GM12878 (cell line): ENCODE data around the gene ARID4B. TPM values are rescaled to one million over a fixed set of nuclear protein-coding genes. Genes with fewer than 3 reads are reported as not detected.

ENCODE experiments used
- ATAC-seq: fragments of 200-7000 bp; cut with Tn5 transposase; 3 replicates; pipeline ENCODE4 v1.9.1; 2020; ENCODE audit warnings: mild to moderate bottlenecking, moderate library complexity
- BruUV-seq: library from RNA; stranded (reverse); fragments of 400-500 nt; replicated peaks from 2 replicates; lab custom pipeline; 2021; lab: Mats Ljungman, UMichigan
- CTCF ChIA-PET: fragments of 300-600 bp; sonication (Branson Sonifier 250); formaldehyde crosslinking; extraction: SDS; loops from one replicate; lab custom pipeline; 2021; ENCODE audit warnings: inconsistent platforms; lab: Yijun Ruan, JAX
- POLR2A ChIA-PET: fragments of 350-600 bp; formaldehyde crosslinking; extraction: SDS; loops from one replicate; lab custom pipeline; 2021; ENCODE audit warnings: inconsistent platforms; lab: Charles Lee
- RAD21 ChIA-PET: fragments of 300-600 bp; sonication (Branson Sonifier 250); formaldehyde crosslinking; loops from one replicate; lab custom pipeline; 2023; ENCODE audit warnings: antibody characterized with exemption; ENCODE audit not compliant: unreplicated experiment; lab: Charles Lee
- SMC1A ChIA-PET: fragments of 300-600 bp; sonication (Branson Sonifier 250); formaldehyde crosslinking; loops from one replicate; lab custom pipeline; 2023; ENCODE audit not compliant: unreplicated experiment, uncharacterized antibody; lab: Charles Lee
- DNase-seq: peaks from one replicate; pipeline ENCODE4 v3.0.0-alpha.2; 2011; ENCODE audit warnings: low read depth, low spot score
- FAIRE-seq: peaks from 3 replicates; lab custom pipeline; 2011; peaks lifted over from hg19 to GRCh38; lab: Jason Lieb, UNC
- H2AFZ ChIP-seq: 2 replicates; pipeline ENCODE4 v1.6.0; 2011; ENCODE audit warnings: low read depth, low read length, control low read depth; ENCODE audit not compliant: control insufficient read depth
- H3K27ac ChIP-seq: 2 replicates; pipeline ENCODE4 v1.5.1; 2011; ENCODE audit warnings: control low read depth; ENCODE audit not compliant: control insufficient read depth, insufficient read depth
- H3K27me3 ChIP-seq, 2 experiments: replicated peaks in 1 of 2; 2 replicates each; pipeline versions ENCODE4 v1.6.0 to v1.6.1; 2011; ENCODE audit warnings: low read length in 1 of 2; ENCODE audit not compliant: control insufficient read depth in 2 of 2, insufficient read depth in 2 of 2
- H3K36me3 ChIP-seq, 2 experiments: 2 replicates each; pipeline ENCODE4 v1.5.1; 2011; ENCODE audit warnings: low read length in 1 of 2; ENCODE audit not compliant: control insufficient read depth in 2 of 2, insufficient read depth in 2 of 2
- H3K4me1 ChIP-seq: 2 replicates; pipeline ENCODE4 v1.6.1; 2011; ENCODE audit warnings: mild to moderate bottlenecking, low read length, moderate library complexity, mixed read lengths; ENCODE audit not compliant: control insufficient read depth, insufficient read depth
- H3K4me2 ChIP-seq: 2 replicates; pipeline ENCODE4 v1.6.0; 2011; ENCODE audit warnings: control low read depth; ENCODE audit not compliant: control insufficient read depth, insufficient read depth
- H3K4me3 ChIP-seq: fragments of 200-600 bp; sonication (generic); 2 replicates; pipeline ENCODE4 v1.5.1; 2016
- H3K79me2 ChIP-seq: 2 replicates; pipeline ENCODE4 v1.6.0; 2011; ENCODE audit warnings: low read length; ENCODE audit not compliant: control insufficient read depth, insufficient read depth
- H3K9ac ChIP-seq: 2 replicates; pipeline ENCODE4 v1.8.0; 2011; ENCODE audit warnings: low read length, control low read depth, mixed read lengths; ENCODE audit not compliant: control insufficient read depth, insufficient read depth
- H3K9me3 ChIP-seq: replicated peaks from 3 replicates; pipeline ENCODE4 v1.5.1; 2011; ENCODE audit warnings: mild to moderate bottlenecking, low read length; ENCODE audit not compliant: control insufficient read depth, insufficient read depth
- H4K20me1 ChIP-seq: 2 replicates; pipeline ENCODE4 v1.6.0; 2011; ENCODE audit not compliant: control insufficient read depth, insufficient read depth
- BCL11A ChIP-seq: IDR thresholded peaks from 2 replicates; pipeline ENCODE4 v1.6.1; 2011; ENCODE audit warnings: low read depth, low read length
- CHD4 ChIP-seq: fragments of 200-600 bp; sonication (generic); IDR thresholded peaks from 2 replicates; pipeline ENCODE4 v1.6.1; 2016; ENCODE audit warnings: mild to moderate bottlenecking
- FOXK2 ChIP-seq: fragments of 450-650 bp; IDR thresholded peaks from 2 replicates; pipeline ENCODE4 v1.6.1; 2017; ENCODE audit warnings: mild to moderate bottlenecking, moderate library complexity
- GABPA ChIP-seq: IDR thresholded peaks from 2 replicates; pipeline ENCODE4 v1.6.1; 2014; ENCODE audit warnings: antibody characterized with exemption, low read depth, mild to moderate bottlenecking, inconsistent platforms
- GATAD2B ChIP-seq: fragments of 450-650 bp; conservative IDR thresholded peaks from 2 replicates; pipeline ENCODE4 v1.6.1; 2017; ENCODE audit warnings: low read depth, mild to moderate bottlenecking, moderate library complexity
- LARP7 ChIP-seq: fragments of 450-650 bp; IDR thresholded peaks from 2 replicates; pipeline ENCODE4 v1.6.1; 2017; ENCODE audit warnings: mild to moderate bottlenecking
- MTA3 ChIP-seq: IDR thresholded peaks from 2 replicates; pipeline ENCODE4 v1.6.1; 2012; ENCODE audit warnings: low read length, inconsistent platforms, borderline replicate concordance
- NFIC ChIP-seq: IDR thresholded peaks from 2 replicates; pipeline ENCODE4 v1.6.1; 2012; ENCODE audit warnings: low read depth, mild to moderate bottlenecking, inconsistent platforms, low read length, moderate library complexity
- NFYA ChIP-seq: IDR thresholded peaks from 2 replicates; pipeline ENCODE4 v1.6.1; 2011; ENCODE audit warnings: low read depth, mild to moderate bottlenecking, low read length, improper control_type of control experiment, borderline replicate concordance
- NR2C2 ChIP-seq: IDR thresholded peaks from 2 replicates; pipeline ENCODE4 v1.6.1; 2011; ENCODE audit warnings: borderline replicate concordance, low read depth; ENCODE audit not compliant: control insufficient read depth, insufficient read length
- POLR2A ChIP-seq: IDR thresholded peaks from 2 replicates; pipeline ENCODE4 v1.6.1; 2011; ENCODE audit warnings: low read depth, mild to moderate bottlenecking, low read length
- POU2F2 ChIP-seq: IDR thresholded peaks from 3 replicates; pipeline ENCODE4 v1.6.1; 2011; ENCODE audit warnings: low read depth, mild to moderate bottlenecking, low read length, borderline replicate concordance
- SMARCA5 ChIP-seq: fragments of 450-650 bp; IDR thresholded peaks from 2 replicates; pipeline ENCODE4 v1.6.1; 2017; ENCODE audit warnings: mild to moderate bottlenecking
- TCF3 ChIP-seq: IDR thresholded peaks from 2 replicates; pipeline ENCODE4 v1.6.1; 2012; ENCODE audit warnings: low read depth, mild to moderate bottlenecking, low read length, borderline replicate concordance; ENCODE audit not compliant: insufficient read depth
- ZNF622 ChIP-seq: fragments of 450-650 bp; IDR thresholded peaks from 2 replicates; pipeline ENCODE4 v1.6.1; 2017; ENCODE audit warnings: mild to moderate bottlenecking, inconsistent platforms
- WGBS: methylation state at CpG from one replicate; pipeline ENCODE4 v1.1.6; 2016; ENCODE audit warnings: low lambda C conversion rate; ENCODE audit not compliant: insufficient replicate concordance, insufficient coverage; ENCODE audit errors: missing lambda C conversion rate; 5-methylcytosine and 5-hydroxymethylcytosine counted together
- in situ Hi-C: fragments of 300-500 bp; cut with MboI; formaldehyde crosslinking; loops from 9 replicates; pipeline ENCODE4 v1.14.3; 2018; ENCODE audit warnings: mixed read lengths
- intact Hi-C: fragments of 100-400 bp; cut with micrococcal nuclease; formaldehyde crosslinking; loops from one replicate; pipeline ENCODE4 v1.14.2; 2022; ENCODE audit not compliant: unreplicated experiment
- polyA plus RNA-seq, 11 experiments: library from polyadenylated mRNA; depleted of rRNA in 4 of 11; unstranded in 6 of 11; stranded (reverse) in 5 of 11; fragments of >200 nt; fragmentation: Nextera tagmentation in 4 of 11; fragmentation: Illumina TruSeq in 1 of 11; extraction: Ambion mirVana in 4 of 11; extraction: Trizol in 1 of 11; gene quantifications; 1 replicate in 1 of 11; 2 replicates in 10 of 11; pipeline versions ENCODE4 v1.2.1 to v1.2.3, GENCODE V29; 2011 to 2016; ENCODE audit warnings: inconsistent platforms in 2 of 11, missing spikeins in 2 of 11, low read depth in 1 of 11
- total RNA-seq, 4 experiments: library from RNA; depleted of rRNA in 3 of 4; stranded (reverse); fragments of >200 nt in 3 of 4; fragmentation: Illumina TruSeq in 1 of 4; extraction: Trizol in 1 of 4; gene quantifications; 2 replicates each; pipeline versions ENCODE4 v1.2.1 to v1.2.3, GENCODE V29; 2013 to 2021
- TF ChIP-seq, protein P1 (sequence below), 3 experiments: IDR thresholded peaks in 2 of 3; conservative IDR thresholded peaks in 1 of 3; 2 replicates each; pipeline ENCODE4 v1.5.1; 2011; ENCODE audit warnings: low read depth in 3 of 3, low read length in 3 of 3, mild to moderate bottlenecking in 3 of 3, control low read depth in 2 of 3, moderate library complexity in 2 of 3, inconsistent platforms in 1 of 3, mixed read lengths in 1 of 3; ENCODE audit not compliant: control insufficient read depth in 2 of 3, insufficient read depth in 1 of 3; ENCODE audit errors: extremely low read depth in 1 of 3
- TF ChIP-seq, protein P2 (sequence below): fragments of 450-650 bp; formaldehyde crosslinking; IDR thresholded peaks from 2 replicates; pipeline ENCODE4 v1.5.0; 2022; ENCODE audit warnings: mild to moderate bottlenecking, missing genetic modification characterization

The ARID4B gene
- total and polyA plus RNA-seq, 10 of the 15 experiments (the other 5 are each of a cell fraction or from before 2014, with no cell fraction given) = 13.6 to 39.1 (median 28.0) TPM

DNA sequence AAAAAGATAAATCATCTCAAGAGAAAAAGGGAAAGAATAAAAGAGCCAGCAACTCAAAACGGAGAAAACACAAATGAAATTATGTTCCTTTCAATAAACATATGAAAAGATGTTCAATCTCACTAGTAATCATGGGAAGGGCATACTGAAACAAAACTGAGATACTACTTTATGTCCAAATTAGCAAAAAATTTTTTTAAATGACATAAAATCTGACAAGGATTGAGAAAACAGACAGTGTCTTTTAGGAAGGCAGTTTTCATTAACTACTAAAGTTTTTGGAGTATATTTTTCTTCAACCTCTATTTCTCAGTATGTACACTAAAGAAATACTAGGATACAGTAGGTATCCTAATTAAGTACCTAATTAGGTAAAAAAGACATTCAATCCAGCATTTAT, 73.3 kb downstream of the ARID4B start (continued):
- no peak for TF ChIP-seq GABPA
- TF ChIP-seq LARP7 = no peak
- no peak for TF ChIP-seq ZNF622

DNA sequence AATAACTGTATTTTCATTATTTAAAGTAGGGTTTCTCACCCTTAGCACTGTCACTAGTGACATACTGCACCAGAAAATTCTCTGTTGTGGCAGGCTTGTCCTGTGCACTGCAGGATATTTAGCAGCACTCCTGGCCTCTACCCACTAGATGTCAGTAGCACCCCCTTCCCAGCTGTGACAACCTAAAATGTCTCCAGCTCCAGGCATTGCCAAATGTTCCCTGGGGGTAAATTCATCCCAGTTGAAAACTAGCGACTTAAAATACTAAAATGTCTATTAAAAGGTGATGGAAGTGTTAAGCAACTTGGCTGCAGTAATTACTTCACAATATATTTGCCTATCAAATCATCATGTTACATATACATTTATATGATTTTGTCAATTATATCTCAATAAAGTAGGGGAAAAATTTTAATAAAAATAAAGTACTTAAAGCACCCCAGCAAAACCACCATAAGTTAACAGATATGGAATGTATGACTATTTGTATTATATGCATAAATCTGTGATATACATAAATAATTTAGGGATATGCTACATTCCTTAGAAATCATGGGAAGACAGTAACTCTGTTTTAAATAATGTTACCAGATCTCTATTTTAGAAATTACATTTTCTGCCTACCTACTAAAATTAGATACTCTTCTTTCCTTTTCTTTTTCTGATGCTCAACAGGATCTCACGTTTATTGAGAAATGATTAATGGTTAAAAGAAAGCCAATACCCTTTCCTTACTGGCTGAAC, 74.6 kb downstream of the ARID4B start:
- CTCF ChIA-PET = interaction anchor here (0.6 to 5.2 kb wide), 16 partner anchors 8 to 252 kb away, joined by 3 to 101 read pairs (median 5); partner anchors contain the start of genes ARID4B, B3GALNT2 and GGPS1
- in situ Hi-C loops (no loop called here), intact Hi-C loops (loop anchor here (1.0 to 10.0 kb wide), 3 partner anchors 75 to 251 kb away; partner anchors contain the start of genes ARID4B, B3GALNT2 and GGPS1)
- Histone ChIP-seq H3K79me2 (peaks cover 5% of the 10 kb centered on the region), H3K4me1 (peaks cover 2% of the 10 kb centered on the region; the same call in 1 of the 2 replicates), H3K9me3 (no peaks in the 10 kb centered on the region), H3K9ac (no peak overlapping the region), H3K27ac (no peak overlapping the region), H3K27me3 (no peaks in the 10 kb centered on the region), H3K36me3 (peaks cover 0 to 15% of the 10 kb centered on the region in 2 experiments; a peak in 1 of 4 replicates), H3K4me2 (no peak overlapping the region), H4K20me1 (no peaks in the 10 kb centered on the region), H3K4me3 (no peak overlapping the region), H2AFZ (no peak overlapping the region)
- POLR2A ChIA-PET = interaction anchor here (0.5 to 1.6 kb wide), 2 partner anchors 131 to 152 kb away, joined by 3 read pairs; no protein-coding TSS in a partner anchor
- SMC1A ChIA-PET = interaction anchor here (0.8 to 3.4 kb wide), 12 partner anchors 9 to 163 kb away, joined by 3 to 46 read pairs (median 4); no protein-coding TSS in a partner anchor
- DNase-seq (no peak), ATAC-seq (peak; percentile 100), FAIRE-seq (peak; percentile 23)
- RAD21 ChIA-PET = interaction anchor here (0.5 to 1.2 kb wide), 7 partner anchors 12 to 163 kb away, joined by 3 to 27 read pairs (median 3); no protein-coding TSS in a partner anchor
- BruUV-seq = TSS peak; percentile 5
- WGBS = 42% methylated on average over 2 of the region's 2 CpGs
- TF ChIP-seq GABPA (no peak), POU2F2 (0 out of 3 replicates have a peak, but pooled peaks have one; percentile 34), NFIC (no peak), BCL11A (no peak), SMARCA5 (0 out of 2 replicates have a peak, but pooled peaks have one; percentile 41), TCF3 (0 out of 2 replicates have a peak, but pooled peaks have one; percentile 21), CHD4 (no peak), POLR2A (no peak), GATAD2B (no peak), NR2C2 (no peak), MTA3 (no peak), FOXK2 (no peak), NFYA (no peak)
- TF ChIP-seq, protein P1, sequence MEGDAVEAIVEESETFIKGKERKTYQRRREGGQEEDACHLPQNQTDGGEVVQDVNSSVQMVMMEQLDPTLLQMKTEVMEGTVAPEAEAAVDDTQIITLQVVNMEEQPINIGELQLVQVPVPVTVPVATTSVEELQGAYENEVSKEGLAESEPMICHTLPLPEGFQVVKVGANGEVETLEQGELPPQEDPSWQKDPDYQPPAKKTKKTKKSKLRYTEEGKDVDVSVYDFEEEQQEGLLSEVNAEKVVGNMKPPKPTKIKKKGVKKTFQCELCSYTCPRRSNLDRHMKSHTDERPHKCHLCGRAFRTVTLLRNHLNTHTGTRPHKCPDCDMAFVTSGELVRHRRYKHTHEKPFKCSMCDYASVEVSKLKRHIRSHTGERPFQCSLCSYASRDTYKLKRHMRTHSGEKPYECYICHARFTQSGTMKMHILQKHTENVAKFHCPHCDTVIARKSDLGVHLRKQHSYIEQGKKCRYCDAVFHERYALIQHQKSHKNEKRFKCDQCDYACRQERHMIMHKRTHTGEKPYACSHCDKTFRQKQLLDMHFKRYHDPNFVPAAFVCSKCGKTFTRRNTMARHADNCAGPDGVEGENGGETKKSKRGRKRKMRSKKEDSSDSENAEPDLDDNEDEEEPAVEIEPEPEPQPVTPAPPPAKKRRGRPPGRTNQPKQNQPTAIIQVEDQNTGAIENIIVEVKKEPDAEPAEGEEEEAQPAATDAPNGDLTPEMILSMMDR (IDR thresholded peaks at IDR 0.05 in 2 of 3, conservative IDR thresholded peaks at IDR 0.05 in 1 of 3; ENCODE audit: control insufficient read depth in 2 of 3, extremely low read depth in 1 of 3, insufficient read depth in 1 of 3, low read depth in 3 of 3, low read length in 3 of 3) = peak; percentile 86 to 91 (median 88); a peak in 5 of 6 replicates
- TF ChIP-seq, protein P2, sequence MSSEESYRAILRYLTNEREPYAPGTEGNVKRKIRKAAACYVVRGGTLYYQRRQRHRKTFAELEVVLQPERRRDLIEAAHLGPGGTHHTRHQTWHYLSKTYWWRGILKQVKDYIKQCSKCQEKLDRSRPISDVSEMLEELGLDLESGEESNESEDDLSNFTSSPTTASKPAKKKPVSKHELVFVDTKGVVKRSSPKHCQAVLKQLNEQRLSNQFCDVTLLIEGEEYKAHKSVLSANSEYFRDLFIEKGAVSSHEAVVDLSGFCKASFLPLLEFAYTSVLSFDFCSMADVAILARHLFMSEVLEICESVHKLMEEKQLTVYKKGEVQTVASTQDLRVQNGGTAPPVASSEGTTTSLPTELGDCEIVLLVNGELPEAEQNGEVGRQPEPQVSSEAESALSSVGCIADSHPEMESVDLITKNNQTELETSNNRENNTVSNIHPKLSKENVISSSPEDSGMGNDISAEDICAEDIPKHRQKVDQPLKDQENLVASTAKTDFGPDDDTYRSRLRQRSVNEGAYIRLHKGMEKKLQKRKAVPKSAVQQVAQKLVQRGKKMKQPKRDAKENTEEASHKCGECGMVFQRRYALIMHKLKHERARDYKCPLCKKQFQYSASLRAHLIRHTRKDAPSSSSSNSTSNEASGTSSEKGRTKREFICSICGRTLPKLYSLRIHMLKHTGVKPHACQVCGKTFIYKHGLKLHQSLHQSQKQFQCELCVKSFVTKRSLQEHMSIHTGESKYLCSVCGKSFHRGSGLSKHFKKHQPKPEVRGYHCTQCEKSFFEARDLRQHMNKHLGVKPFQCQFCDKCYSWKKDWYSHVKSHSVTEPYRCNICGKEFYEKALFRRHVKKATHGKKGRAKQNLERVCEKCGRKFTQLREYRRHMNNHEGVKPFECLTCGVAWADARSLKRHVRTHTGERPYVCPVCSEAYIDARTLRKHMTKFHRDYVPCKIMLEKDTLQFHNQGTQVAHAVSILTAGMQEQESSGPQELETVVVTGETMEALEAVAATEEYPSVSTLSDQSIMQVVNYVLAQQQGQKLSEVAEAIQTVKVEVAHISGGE = no peak
